Measurements from ENCODE around the gene ADAMTSL4. TPM values are rescaled to one million over a fixed set of nuclear protein-coding genes. Genes with fewer than 3 reads are reported as not detected.

ADAMTSL4 gene
- total RNA-seq, 2 donors from 2014 or later: 0.29 to 0.37 TPM

GRCh38 chr1:150546294-150546937 is 2.8 kb upstream of the ADAMTSL4 start:
- H3K9me3 Mint-ChIP-seq: no peaks in the 10 kb centered on the region
- H3K27ac Mint-ChIP-seq: no peak overlapping the region
- peaks cover 4% of the 10 kb centered on the region for H3K27me3 Mint-ChIP-seq
- ATAC-seq (replicated peaks): no peak
- no peaks in the 10 kb centered on the region for H3K36me3 Mint-ChIP-seq (ENCODE audit: low read depth)
- H3K4me3 Mint-ChIP-seq: no peak overlapping the region
- H3K4me1 Mint-ChIP-seq: no peaks in the 10 kb centered on the region

DNA sequence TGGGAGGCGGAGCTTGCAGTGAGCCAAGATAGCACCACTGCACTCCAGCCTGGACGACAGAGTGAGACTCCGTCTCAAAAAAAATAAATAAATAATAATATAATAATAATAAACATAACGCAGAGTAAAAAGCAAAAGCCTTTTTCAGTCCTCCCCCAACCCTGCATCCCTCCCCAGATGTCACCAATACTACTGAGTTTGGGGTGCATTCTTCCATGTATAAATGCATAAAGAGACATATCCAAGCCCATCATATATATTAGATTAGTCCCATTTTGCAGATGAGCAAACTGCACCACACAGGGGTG is 930 bp upstream of the ADAMTSL4 start:
- no peaks in the 10 kb centered on the region for H3K36me3 Mint-ChIP-seq (ENCODE audit: low read depth)
- no peak for ATAC-seq (replicated peaks)
- peak overlapping the region; percentile 77 for H3K4me3 Mint-ChIP-seq
- H3K9me3 Mint-ChIP-seq: no peaks in the 10 kb centered on the region
- H3K27me3 Mint-ChIP-seq: peaks cover 4% of the 10 kb centered on the region
- no peak overlapping the region for H3K27ac Mint-ChIP-seq
- H3K4me1 Mint-ChIP-seq: no peaks in the 10 kb centered on the region

GRCh38 chr1:150549496-150550221 is 451 bp downstream of the ADAMTSL4 start:
- no peak for ATAC-seq (replicated peaks)
- H3K27ac Mint-ChIP-seq: no peak overlapping the region

DNA sequence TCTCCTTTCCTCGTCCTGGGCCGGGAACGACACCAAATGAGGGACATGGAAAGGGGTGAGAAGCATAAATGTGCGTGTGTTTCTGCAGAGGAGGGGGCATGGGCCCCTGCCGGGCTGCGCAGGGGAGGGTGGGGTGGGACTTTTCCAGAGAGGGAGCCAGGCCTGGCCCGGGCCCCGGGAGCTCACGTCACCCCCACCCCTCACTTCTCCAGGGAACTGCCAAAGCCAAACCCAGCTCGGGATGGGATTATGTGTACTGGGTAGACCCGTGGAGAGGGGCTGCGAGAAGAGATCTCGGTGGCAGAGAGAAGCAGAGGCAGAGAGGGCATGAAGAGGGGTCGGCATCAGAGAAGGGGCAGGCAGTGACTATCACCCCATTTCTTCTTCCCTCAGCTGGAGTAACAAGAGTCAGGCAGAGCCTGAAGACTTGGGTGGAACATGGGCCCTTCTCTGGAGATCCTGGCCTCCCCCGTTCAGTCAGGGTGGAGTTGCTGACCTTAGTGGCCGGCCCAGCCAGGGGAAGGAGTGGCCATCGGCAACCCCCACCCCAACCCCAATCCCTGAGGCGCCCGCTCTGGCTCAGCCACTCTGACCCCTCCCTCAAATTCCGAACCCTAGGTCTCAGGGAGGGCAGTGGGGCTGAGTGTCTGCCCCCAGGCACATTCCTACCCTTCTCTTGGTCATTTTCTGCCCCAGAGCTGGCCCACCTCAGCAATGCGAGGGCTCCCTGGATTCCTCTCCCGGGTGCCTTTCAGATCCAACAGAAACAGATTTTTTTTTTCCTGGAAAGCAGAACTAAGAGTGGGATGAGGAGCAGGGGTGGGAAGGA is 1.2 kb downstream of the ADAMTSL4 start:
- Mint-ChIP-seq H3K27ac (no peak overlapping the region), H3K27me3 (no peaks in the 10 kb centered on the region), H3K9me3 (no peaks in the 10 kb centered on the region), H3K4me3 (no peak overlapping the region), H3K36me3 (ENCODE audit: low read depth) (no peaks in the 10 kb centered on the region), H3K4me1 (peaks cover under 1% of the 10 kb centered on the region)
- ATAC-seq (replicated peaks): no peak

More at GRCh38 chr1:150549496-150550221, 451 bp downstream of the ADAMTSL4 start:
- Mint-ChIP-seq H3K4me3 (peak overlapping the region; percentile 65), H3K4me1 (no peaks in the 10 kb centered on the region), H3K27me3 (no peaks in the 10 kb centered on the region), H3K9me3 (no peaks in the 10 kb centered on the region), H3K36me3 (ENCODE audit: low read depth) (no peaks in the 10 kb centered on the region)

GRCh38 chr1:150551051-150551783 is 2.0 kb downstream of the ADAMTSL4 start:
- no peak overlapping the region for H3K4me3 Mint-ChIP-seq
- H3K36me3 Mint-ChIP-seq (ENCODE audit: low read depth): no peaks in the 10 kb centered on the region
- H3K4me1 Mint-ChIP-seq: peaks cover 5% of the 10 kb centered on the region
- H3K9me3 Mint-ChIP-seq: no peaks in the 10 kb centered on the region
- H3K27ac Mint-ChIP-seq: peak overlapping the region; percentile 52
- no peak for ATAC-seq (replicated peaks)
- H3K27me3 Mint-ChIP-seq: no peaks in the 10 kb centered on the region

- Mint-ChIP-seq H3K27me3 (no peaks in the 10 kb centered on the region), H3K9me3 (no peaks in the 10 kb centered on the region), H3K27ac (peak overlapping the region; percentile 52)
These were observed 2.5 kb downstream of the ADAMTSL4 start for GRCh38 chr1:150551784-150552127.

DNA sequence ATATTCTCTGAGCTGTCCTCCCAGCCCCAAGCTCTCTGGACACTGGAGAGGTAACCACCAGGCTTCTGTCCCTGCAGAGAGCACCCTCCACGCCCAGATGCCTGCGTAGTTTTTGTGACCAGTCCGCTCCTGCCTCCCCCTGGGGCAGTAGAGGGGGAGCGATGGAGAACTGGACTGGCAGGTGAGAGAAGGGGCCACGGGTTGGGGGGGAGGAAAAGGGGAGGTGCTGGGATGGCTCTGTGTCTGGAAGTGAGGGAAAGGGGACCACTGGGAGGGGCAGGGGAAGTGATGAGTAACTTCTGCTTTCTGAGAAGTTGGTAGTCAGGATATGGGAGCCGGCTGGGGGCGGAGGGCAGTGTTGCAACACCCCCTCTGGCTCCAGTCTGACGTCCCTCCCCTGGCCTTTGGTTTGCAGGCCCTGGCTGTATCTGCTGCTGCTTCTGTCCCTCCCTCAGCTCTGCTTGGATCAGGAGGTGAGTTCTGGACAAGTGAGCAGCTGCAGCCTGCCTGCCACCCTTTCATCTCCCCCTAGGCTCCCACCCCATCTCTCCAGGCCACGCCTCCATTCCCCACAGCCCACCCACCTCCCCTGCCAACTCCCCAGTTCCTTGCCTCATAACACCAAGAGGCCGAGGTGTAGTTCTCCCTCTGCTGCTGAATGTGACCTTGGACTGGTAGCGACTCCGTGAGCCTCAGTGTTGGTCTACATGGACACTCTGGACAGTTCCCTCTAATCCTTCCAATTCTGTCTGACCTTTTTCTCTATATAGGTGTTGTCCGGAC is 3.1 kb downstream of the ADAMTSL4 start:
- H3K4me3 Mint-ChIP-seq: no peak overlapping the region
- no peaks in the 10 kb centered on the region for H3K9me3 Mint-ChIP-seq
- no peak overlapping the region for H3K27ac Mint-ChIP-seq
- H3K4me1 Mint-ChIP-seq: peaks cover 5% of the 10 kb centered on the region
- no peaks in the 10 kb centered on the region for H3K27me3 Mint-ChIP-seq
- peak; percentile 15 for ATAC-seq (replicated peaks)
- no peaks in the 10 kb centered on the region for H3K36me3 Mint-ChIP-seq (ENCODE audit: low read depth)

More at GRCh38 chr1:150551784-150552127, 2.5 kb downstream of the ADAMTSL4 start:
- H3K36me3 Mint-ChIP-seq (ENCODE audit: low read depth): no peaks in the 10 kb centered on the region
- ATAC-seq (replicated peaks): no peak
- peaks cover 5% of the 10 kb centered on the region for H3K4me1 Mint-ChIP-seq
- no peak overlapping the region for H3K4me3 Mint-ChIP-seq

DNA sequence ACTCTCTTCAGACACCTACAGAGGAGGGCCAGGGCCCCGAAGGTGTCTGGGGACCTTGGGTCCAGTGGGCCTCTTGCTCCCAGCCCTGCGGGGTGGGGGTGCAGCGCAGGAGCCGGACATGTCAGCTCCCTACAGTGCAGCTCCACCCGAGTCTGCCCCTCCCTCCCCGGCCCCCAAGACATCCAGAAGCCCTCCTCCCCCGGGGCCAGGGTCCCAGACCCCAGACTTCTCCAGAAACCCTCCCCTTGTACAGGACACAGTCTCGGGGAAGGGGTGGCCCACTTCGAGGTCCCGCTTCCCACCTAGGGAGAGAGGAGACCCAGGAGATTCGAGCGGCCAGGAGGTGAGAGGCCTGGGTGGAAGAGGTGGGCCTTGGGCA is 3.7 kb downstream of the ADAMTSL4 start:
- Mint-ChIP-seq H3K9me3 (no peaks in the 10 kb centered on the region), H3K27me3 (no peaks in the 10 kb centered on the region), H3K4me1 (peaks cover 5% of the 10 kb centered on the region), H3K27ac (no peak overlapping the region), H3K4me3 (no peak overlapping the region), H3K36me3 (ENCODE audit: low read depth) (no peaks in the 10 kb centered on the region)
- no peak for ATAC-seq (replicated peaks)

- Mint-ChIP-seq H3K27me3 (no peaks in the 10 kb centered on the region), H3K9me3 (no peaks in the 10 kb centered on the region), H3K4me3 (no peak overlapping the region), H3K4me1 (peaks cover 5% of the 10 kb centered on the region), H3K36me3 (ENCODE audit: low read depth) (no peaks in the 10 kb centered on the region), H3K27ac (no peak overlapping the region)
- ATAC-seq (replicated peaks): no peak
These were observed 4.3 kb downstream of the ADAMTSL4 start for GRCh38 chr1:150553392-150554085.

DNA sequence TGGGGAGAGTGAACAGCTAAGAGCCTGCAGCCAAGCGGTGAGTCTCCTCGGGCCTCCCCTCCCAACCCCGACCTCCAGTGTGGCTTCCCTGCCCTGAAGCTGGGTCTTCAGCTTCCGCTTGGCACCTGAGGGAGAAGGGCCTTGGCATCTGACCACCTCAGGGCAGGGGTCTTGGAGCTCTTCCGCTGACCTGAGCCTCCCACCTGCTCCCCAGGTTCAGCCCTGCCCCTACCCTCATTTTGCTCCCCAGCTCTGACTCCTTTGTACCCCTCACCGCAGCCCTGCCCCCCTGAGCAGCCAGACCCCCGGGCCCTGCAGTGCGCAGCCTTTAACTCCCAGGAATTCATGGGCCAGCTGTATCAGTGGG is 4.9 kb downstream of the ADAMTSL4 start:
- Mint-ChIP-seq H3K36me3 (ENCODE audit: low read depth) (no peaks in the 10 kb centered on the region), H3K27me3 (no peaks in the 10 kb centered on the region), H3K4me1 (peaks cover 5% of the 10 kb centered on the region), H3K4me3 (no peak overlapping the region), H3K9me3 (no peaks in the 10 kb centered on the region), H3K27ac (no peak overlapping the region)
- ATAC-seq (replicated peaks): no peak

- Mint-ChIP-seq H3K4me1 (peaks cover 10% of the 10 kb centered on the region), H3K27me3 (no peaks in the 10 kb centered on the region), H3K27ac (no peak overlapping the region), H3K9me3 (no peaks in the 10 kb centered on the region), H3K36me3 (ENCODE audit: low read depth) (no peaks in the 10 kb centered on the region), H3K4me3 (no peak overlapping the region)
- ATAC-seq (replicated peaks): no peak
These were observed 6.2 kb downstream of the ADAMTSL4 start for GRCh38 chr1:150555198-150555970.

- H3K27ac Mint-ChIP-seq: no peak overlapping the region
- no peaks in the 10 kb centered on the region for H3K27me3 Mint-ChIP-seq
- H3K36me3 Mint-ChIP-seq (ENCODE audit: low read depth): peaks cover 5% of the 10 kb centered on the region
- ATAC-seq (replicated peaks): no peak
- H3K4me3 Mint-ChIP-seq: no peak overlapping the region
- no peaks in the 10 kb centered on the region for H3K9me3 Mint-ChIP-seq
- peaks cover 16% of the 10 kb centered on the region for H3K4me1 Mint-ChIP-seq
These were observed 7.0 kb downstream of the ADAMTSL4 start for GRCh38 chr1:150555971-150556865.
